Ovary (tissue), 9 donors: ENCODE data around the gene TRAPPC10. TPM values are rescaled to one million over a fixed set of nuclear protein-coding genes. Genes with fewer than 3 reads are reported as not detected.

Experiments used
- DNase-seq, 5 donors: peaks; one replicate each; pipeline ENCODE4 v3.0.0-alpha.2; 2019 to 2020
- H3K27ac ChIP-seq, 2 donors: fragments of 200-600 bp; one replicate each; pipeline versions ENCODE4 v1.5.1 to v1.8.0; 2019 to 2022
- H3K27me3 ChIP-seq: fragments of 200-600 bp; one replicate; pipeline ENCODE4 v1.8.0; 2022
- H3K36me3 ChIP-seq: fragments of 200-600 bp; sonication (generic); one replicate; pipeline ENCODE4 v1.5.1; 2019
- H3K4me1 ChIP-seq: one replicate; pipeline ENCODE4 v1.8.1; 2013; ENCODE audit warnings: mild to moderate bottlenecking, moderate library complexity; ENCODE audit not compliant: insufficient read depth
- H3K4me3 ChIP-seq: fragments of 200-600 bp; sonication (generic); one replicate; pipeline ENCODE4 v1.5.1; 2017
- H3K9me3 ChIP-seq, 2 donors: fragments of 200-600 bp in 1 of 2; sonication (generic) in 1 of 2; one replicate each; pipeline versions ENCODE4 v1.5.1 to v1.8.1; 2013 to 2019; ENCODE audit warnings: mild to moderate bottlenecking in 1 of 2, moderate library complexity in 1 of 2
- CTCF ChIP-seq, 3 donors: fragments of 450-650 bp in 2 of 3; fragments of 200-600 bp in 1 of 3; IDR thresholded peaks; one replicate each; pipeline versions ENCODE4 v1.5.1 to v1.8.0; 2016 to 2022; ENCODE audit warnings: antibody characterized with exemption in 3 of 3, mild to moderate bottlenecking in 1 of 3
- EP300 ChIP-seq: sonication (generic); formaldehyde crosslinking; IDR thresholded peaks from one replicate; pipeline ENCODE4 v1.6.1; 2017; ENCODE audit warnings: antibody characterized with exemption
- POLR2A ChIP-seq: fragments of 450-650 bp; IDR thresholded peaks from one replicate; pipeline ENCODE4 v1.6.1; 2017; ENCODE audit warnings: antibody characterized with exemption, mild to moderate bottlenecking, moderate library complexity
- WGBS, 3 donors: extraction: QIAGEN DNeasy Blood & Tissue Kit in 1 of 3; methylation state at CpG; one replicate each; pipeline versions ENCODE4 v1.1.5 to v1.1.7; 2013 to 2017; 5-methylcytosine and 5-hydroxymethylcytosine counted together
- intact Hi-C, 4 donors: fragments of 100-400 bp; cut with DNase I; formaldehyde crosslinking; loops; one replicate each; pipeline versions ENCODE4 v1.11.0 to v1.15.1; 2022 to 2023
- polyA plus RNA-seq, 2 donors: library from polyadenylated mRNA; stranded (reverse); fragments of 200-250 nt in 1 of 2; fragments of 350-450 nt in 1 of 2; fragmentation: Illumina TruSeq in 1 of 2; extraction: RNeasy Lipid Tissue Mini Kit (QIAGEN cat#74804) in 1 of 2; gene quantifications; one replicate each; pipeline ENCODE4 v1.2.3, GENCODE V29; 2013 to 2014
- total RNA-seq, 7 donors: library from RNA; depleted of rRNA in 2 of 7; stranded (reverse); fragments of >200 nt in 2 of 7; fragmentation: NEBNext Ultra II Directional in 3 of 7; extraction: Animal tissue kit (Norgen Biotek cat#: 25700) in 3 of 7; gene quantifications; one replicate each; pipeline versions ENCODE4 v1.1.0 to v1.2.4, GENCODE V29; 2016 to 2023
- donor health status: DM: no; HTN: no; CAD: no; lungs with moderate emphysema.
- donor health status: DM: no; HTN: no; CAD: no.
- donor health status: Bipolar disorder and iron deficiency.
- donor health status: DM: yes; HTN: yes; CAD: no.
- donor health status: DM: no; HTN: no; CAD: no.
- donor health status: DM: yes; HTN: yes; CAD: no.

Gene TRAPPC10
- total and polyA plus RNA-seq, 9 donors: 7.9 to 30.1 (median 21.3) TPM

GRCh38 chr21:44083631-44084291 lies 71.7 kb downstream of the TRAPPC10 start:
- 29 to 57% (median 45%) methylated on average over 16 of the region's 16 CpGs for WGBS, 3 donors
- TF ChIP-seq EP300: no peak
- TF ChIP-seq POLR2A: no peak
- TF ChIP-seq CTCF (IDR thresholded peaks at IDR 0.05): no peak
- H3K27me3 ChIP-seq: no peaks in the 10 kb centered on the region
- H3K9me3 ChIP-seq: no peaks in the 10 kb centered on the region
- intact Hi-C loops: no loop called here
- peak overlapping the region in 1 of 2 donors; percentile 9 for H3K27ac ChIP-seq
- H3K4me1 ChIP-seq: no peaks in the 10 kb centered on the region
- no peaks in the 10 kb centered on the region for H3K36me3 ChIP-seq
- H3K4me3 ChIP-seq: no peak overlapping the region
- DNase-seq: no peak

GRCh38 chr21:44084496-44085241 lies 72.6 kb downstream of the TRAPPC10 start:
- Histone ChIP-seq H3K4me3 (no peak overlapping the region), H3K4me1 (no peaks in the 10 kb centered on the region), H3K27ac (no peak overlapping the region), H3K27me3 (no peaks in the 10 kb centered on the region), H3K36me3 (no peaks in the 10 kb centered on the region), H3K9me3 (no peaks in the 10 kb centered on the region)
- 81 to 87% (median 85%) methylated on average over 7 of the region's 7 CpGs for WGBS, 3 donors
- intact Hi-C loops: no loop called here
- no peak for DNase-seq
- TF ChIP-seq CTCF (IDR thresholded peaks at IDR 0.05): no peak
- no peak for TF ChIP-seq EP300
- no peak for TF ChIP-seq POLR2A

- no peak overlapping the region for H3K27ac ChIP-seq
- no peaks in the 10 kb centered on the region for H3K9me3 ChIP-seq
- no peaks in the 10 kb centered on the region for H3K4me1 ChIP-seq
- no peaks in the 10 kb centered on the region for H3K27me3 ChIP-seq
- H3K4me3 ChIP-seq: no peak overlapping the region
- TF ChIP-seq CTCF (IDR thresholded peaks at IDR 0.05) (no peak), EP300 (no peak), POLR2A (no peak)
- no peaks in the 10 kb centered on the region for H3K36me3 ChIP-seq
- no peak for DNase-seq
- intact Hi-C loops: no loop called here
- 68 to 81% (median 71%) methylated on average over 15 of the region's 15 CpGs for WGBS, 3 donors
Observed at GRCh38 chr21:44085491-44086321, 73.6 kb downstream of the TRAPPC10 start.

GRCh38 chr21:44086636-44087425 lies 74.7 kb downstream of the TRAPPC10 start:
- no peak for DNase-seq
- TF ChIP-seq POLR2A: no peak
- no peak for TF ChIP-seq CTCF (IDR thresholded peaks at IDR 0.05)
- no peak for TF ChIP-seq EP300
- Histone ChIP-seq H3K4me3 (no peak overlapping the region), H3K27ac (no peak overlapping the region), H3K27me3 (no peaks in the 10 kb centered on the region), H3K9me3 (no peaks in the 10 kb centered on the region), H3K36me3 (no peaks in the 10 kb centered on the region), H3K4me1 (no peaks in the 10 kb centered on the region)
- intact Hi-C loops: no loop called here
- 86 to 89% (median 89%) methylated on average over 19 to 21 of the region's 21 CpGs for WGBS, 3 donors
